GM12878 (cell line): ENCODE data around the gene RRAGA. TPM values are rescaled to one million over a fixed set of nuclear protein-coding genes. Genes with fewer than 3 reads are reported as not detected.

Experiments used
- ATAC-seq: fragments of 200-7000 bp; cut with Tn5 transposase; 3 replicates; pipeline ENCODE4 v1.9.1; 2020; ENCODE audit warnings: mild to moderate bottlenecking, moderate library complexity
- BruUV-seq: library from RNA; stranded (reverse); fragments of 400-500 nt; replicated peaks from 2 replicates; lab custom pipeline; 2021; lab: Mats Ljungman, UMichigan
- CTCF ChIA-PET: fragments of 300-600 bp; sonication (Branson Sonifier 250); formaldehyde crosslinking; extraction: SDS; loops from one replicate; lab custom pipeline; 2021; ENCODE audit warnings: inconsistent platforms; lab: Yijun Ruan, JAX
- POLR2A ChIA-PET: fragments of 350-600 bp; formaldehyde crosslinking; extraction: SDS; loops from one replicate; lab custom pipeline; 2021; ENCODE audit warnings: inconsistent platforms; lab: Charles Lee
- RAD21 ChIA-PET: fragments of 300-600 bp; sonication (Branson Sonifier 250); formaldehyde crosslinking; loops from one replicate; lab custom pipeline; 2023; ENCODE audit warnings: antibody characterized with exemption; ENCODE audit not compliant: unreplicated experiment; lab: Charles Lee
- SMC1A ChIA-PET: fragments of 300-600 bp; sonication (Branson Sonifier 250); formaldehyde crosslinking; loops from one replicate; lab custom pipeline; 2023; ENCODE audit not compliant: unreplicated experiment, uncharacterized antibody; lab: Charles Lee
- DNase-seq: peaks from one replicate; pipeline ENCODE4 v3.0.0-alpha.2; 2011; ENCODE audit warnings: low read depth, low spot score
- FAIRE-seq: peaks from 3 replicates; lab custom pipeline; 2011; peaks lifted over from hg19 to GRCh38; lab: Jason Lieb, UNC
- H2AFZ ChIP-seq: 2 replicates; pipeline ENCODE4 v1.6.0; 2011; ENCODE audit warnings: low read depth, low read length, control low read depth; ENCODE audit not compliant: control insufficient read depth
- H3K27ac ChIP-seq: 2 replicates; pipeline ENCODE4 v1.5.1; 2011; ENCODE audit warnings: control low read depth; ENCODE audit not compliant: control insufficient read depth, insufficient read depth
- H3K27me3 ChIP-seq, 2 experiments: replicated peaks in 1 of 2; 2 replicates each; pipeline versions ENCODE4 v1.6.0 to v1.6.1; 2011; ENCODE audit warnings: low read length in 1 of 2; ENCODE audit not compliant: control insufficient read depth in 2 of 2, insufficient read depth in 2 of 2
- H3K36me3 ChIP-seq, 2 experiments: 2 replicates each; pipeline ENCODE4 v1.5.1; 2011; ENCODE audit warnings: low read length in 1 of 2; ENCODE audit not compliant: control insufficient read depth in 2 of 2, insufficient read depth in 2 of 2
- H3K4me1 ChIP-seq: 2 replicates; pipeline ENCODE4 v1.6.1; 2011; ENCODE audit warnings: mild to moderate bottlenecking, low read length, moderate library complexity, mixed read lengths; ENCODE audit not compliant: control insufficient read depth, insufficient read depth
- H3K4me2 ChIP-seq: 2 replicates; pipeline ENCODE4 v1.6.0; 2011; ENCODE audit warnings: control low read depth; ENCODE audit not compliant: control insufficient read depth, insufficient read depth
- H3K4me3 ChIP-seq: fragments of 200-600 bp; sonication (generic); 2 replicates; pipeline ENCODE4 v1.5.1; 2016
- H3K79me2 ChIP-seq: 2 replicates; pipeline ENCODE4 v1.6.0; 2011; ENCODE audit warnings: low read length; ENCODE audit not compliant: control insufficient read depth, insufficient read depth
- H3K9ac ChIP-seq: 2 replicates; pipeline ENCODE4 v1.8.0; 2011; ENCODE audit warnings: low read length, control low read depth, mixed read lengths; ENCODE audit not compliant: control insufficient read depth, insufficient read depth
- H3K9me3 ChIP-seq: replicated peaks from 3 replicates; pipeline ENCODE4 v1.5.1; 2011; ENCODE audit warnings: mild to moderate bottlenecking, low read length; ENCODE audit not compliant: control insufficient read depth, insufficient read depth
- H4K20me1 ChIP-seq: 2 replicates; pipeline ENCODE4 v1.6.0; 2011; ENCODE audit not compliant: control insufficient read depth, insufficient read depth
- CUX1 ChIP-seq: IDR thresholded peaks from 2 replicates; pipeline ENCODE4 v1.6.1; 2012; ENCODE audit warnings: improper control_type of control experiment, low read depth, low read length; ENCODE audit not compliant: insufficient replicate concordance
- NKRF ChIP-seq: fragments of 450-650 bp; conservative IDR thresholded peaks from 2 replicates; pipeline ENCODE4 v1.6.1; 2017; ENCODE audit warnings: mild to moderate bottlenecking, moderate library complexity
- POLR2AphosphoS5 ChIP-seq: IDR thresholded peaks from 2 replicates; pipeline ENCODE4 v1.6.1; 2011; ENCODE audit warnings: mild to moderate bottlenecking, low read length, inconsistent platforms
- USF1 ChIP-seq: IDR thresholded peaks from 2 replicates; pipeline ENCODE4 v1.6.1; 2011; ENCODE audit warnings: borderline replicate concordance, low read depth, mild to moderate bottlenecking, moderate library complexity, mixed read lengths, low read length; ENCODE audit not compliant: insufficient read depth; ENCODE audit errors: extremely low read length
- YY1 ChIP-seq: IDR thresholded peaks from 2 replicates; pipeline ENCODE4 v1.6.1; 2011; ENCODE audit warnings: low read depth, mild to moderate bottlenecking, low read length
- in situ Hi-C: fragments of 300-500 bp; cut with MboI; formaldehyde crosslinking; loops from 9 replicates; pipeline ENCODE4 v1.14.3; 2018; ENCODE audit warnings: mixed read lengths
- intact Hi-C: fragments of 100-400 bp; cut with micrococcal nuclease; formaldehyde crosslinking; loops from one replicate; pipeline ENCODE4 v1.14.2; 2022; ENCODE audit not compliant: unreplicated experiment
- polyA plus RNA-seq, 11 experiments: library from polyadenylated mRNA; depleted of rRNA in 4 of 11; unstranded in 6 of 11; stranded (reverse) in 5 of 11; fragments of >200 nt; fragmentation: Nextera tagmentation in 4 of 11; fragmentation: Illumina TruSeq in 1 of 11; extraction: Ambion mirVana in 4 of 11; extraction: Trizol in 1 of 11; gene quantifications; 1 replicate in 1 of 11; 2 replicates in 10 of 11; pipeline versions ENCODE4 v1.2.1 to v1.2.3, GENCODE V29; 2011 to 2016; ENCODE audit warnings: inconsistent platforms in 2 of 11, missing spikeins in 2 of 11, low read depth in 1 of 11
- total RNA-seq, 4 experiments: library from RNA; depleted of rRNA in 3 of 4; stranded (reverse); fragments of >200 nt in 3 of 4; fragmentation: Illumina TruSeq in 1 of 4; extraction: Trizol in 1 of 4; gene quantifications; 2 replicates each; pipeline versions ENCODE4 v1.2.1 to v1.2.3, GENCODE V29; 2013 to 2021

Gene RRAGA
- total and polyA plus RNA-seq, 10 of the 15 experiments (the other 5 are each of a cell fraction or from before 2014, with no cell fraction given): 10.1 to 74.6 (median 37.9) TPM

DNA sequence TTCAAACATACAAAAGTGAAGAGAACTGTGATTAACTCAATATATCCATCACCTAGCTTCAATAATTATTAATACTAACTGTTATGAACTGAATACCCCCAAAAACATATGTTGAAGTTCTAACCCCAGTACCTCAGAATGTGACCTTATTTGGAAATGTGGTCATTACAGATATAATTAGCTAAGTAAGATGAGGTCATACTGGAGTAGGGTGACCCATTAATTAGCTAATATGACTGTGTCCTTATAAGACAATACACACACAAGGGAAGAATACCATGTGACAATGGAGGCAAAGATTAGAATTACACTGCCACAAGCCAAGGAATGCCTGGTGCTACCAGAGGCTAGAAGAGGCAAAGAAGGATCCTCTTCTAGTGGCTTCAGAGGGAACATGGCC, 7.8 kb downstream of the RRAGA start:
- Histone ChIP-seq H3K79me2 (no peaks in the 10 kb centered on the region; the same call in 1 of the 2 replicates), H3K27me3 (no peaks in the 10 kb centered on the region), H3K36me3 (peaks cover 2 to 13% of the 10 kb centered on the region in 2 experiments), H4K20me1 (no peaks in the 10 kb centered on the region), H3K4me2 (no peak overlapping the region), H2AFZ (no peak overlapping the region), H3K4me3 (no peak overlapping the region), H3K27ac (no peak overlapping the region), H3K9ac (no peak overlapping the region), H3K9me3 (no peaks in the 10 kb centered on the region), H3K4me1 (no peaks in the 10 kb centered on the region; the same call in 1 of the 2 replicates)
- in situ Hi-C loops: no loop called here
- POLR2A ChIA-PET: no interaction called here
- no TSS peak for BruUV-seq
- TF ChIP-seq CUX1 (no peak), YY1 (no peak), NKRF (no peak), POLR2AphosphoS5 (no peak), USF1 (no peak)
- ATAC-seq (no peak; the same call in 2 of the 3 replicates), FAIRE-seq (no peak), DNase-seq (no peak)
- RAD21 ChIA-PET: interaction anchor here (0.7 kb wide), 1 partner anchor 117 kb away, joined by 3 read pairs; no protein-coding TSS in a partner anchor
- SMC1A ChIA-PET: interaction anchor here (0.6 kb wide), 1 partner anchor 25 kb away, joined by 3 read pairs; no protein-coding TSS in a partner anchor
- intact Hi-C loops: no loop called here
- CTCF ChIA-PET: interaction anchor here (0.8 to 1.6 kb wide), 7 partner anchors 8 to 408 kb away, joined by 3 to 8 read pairs (median 3); partner anchors contain the start of gene RRAGA
